GM10847 (cell line): ENCODE results near the gene EN1.

Experiments
- POLR2A ChIP-seq: IDR thresholded peaks from 2 replicates; pipeline ENCODE4 v1.6.1; 2011; ENCODE audit not compliant: insufficient read length; ENCODE audit errors: extremely low read depth

Gene EN1

DNA sequence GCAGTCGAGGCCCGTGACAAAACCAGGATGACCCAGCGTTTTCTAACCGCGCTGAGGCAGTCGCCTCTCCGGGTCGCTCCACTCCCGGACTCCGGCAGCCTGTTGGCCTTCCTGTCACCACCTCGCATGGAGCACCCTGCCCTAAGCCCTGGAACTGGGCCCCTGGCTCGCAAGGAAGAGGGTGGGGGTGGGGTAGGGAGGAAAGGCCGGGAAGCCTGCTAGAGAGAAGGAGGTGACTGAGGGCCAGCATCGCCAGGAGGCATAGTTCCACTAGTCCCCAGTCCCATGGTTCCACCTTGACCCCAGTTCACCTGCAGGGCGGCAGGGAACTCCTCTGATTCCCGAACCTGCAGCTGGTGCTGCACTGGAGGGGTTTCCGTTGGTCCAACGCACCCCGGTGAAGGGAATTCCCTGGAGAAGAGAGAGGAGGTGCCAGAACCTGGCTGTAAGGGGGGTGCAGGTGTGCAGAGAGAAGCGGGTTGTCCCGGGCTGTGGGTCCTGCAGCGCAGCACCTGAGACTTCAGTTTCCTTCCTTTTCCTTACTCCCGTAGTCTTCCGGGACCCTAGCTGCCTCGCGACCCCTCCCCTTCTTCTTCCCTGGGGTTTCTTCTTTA lies 11.8 kb upstream of the EN1 start:
- TF ChIP-seq POLR2A: no peak

DNA sequence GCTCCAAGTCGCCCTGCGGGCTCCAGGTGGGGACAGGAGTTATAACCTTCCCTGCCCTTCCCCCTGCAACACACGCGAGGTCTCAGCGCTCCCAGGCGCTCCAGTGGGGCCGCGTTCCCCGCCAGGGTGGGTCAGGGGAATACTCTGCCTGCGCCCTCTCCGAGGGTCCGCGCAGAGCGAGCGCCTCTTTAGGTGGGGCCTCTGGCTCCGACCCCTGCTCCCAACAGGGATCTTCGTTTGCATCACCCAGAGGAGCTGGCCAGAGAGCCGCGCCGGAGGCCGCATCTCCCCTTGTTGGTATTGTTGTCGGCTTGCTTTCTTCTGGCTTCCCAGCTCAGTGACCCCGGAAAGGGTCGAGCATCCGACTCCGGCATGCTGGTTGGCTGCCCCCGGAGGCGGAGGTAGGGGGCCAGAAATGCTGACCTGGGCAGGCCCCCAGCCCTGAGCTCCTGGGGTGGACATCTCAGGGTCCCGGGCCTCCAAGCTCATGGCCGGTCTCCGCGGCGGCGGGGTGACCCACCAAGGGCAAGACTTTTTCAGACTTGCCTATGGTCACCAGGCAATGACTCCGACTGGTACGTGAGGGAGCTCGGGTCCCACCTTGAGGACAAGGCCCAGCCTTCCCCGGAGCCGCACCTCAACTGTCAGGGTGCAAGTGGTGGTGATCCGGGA lies 11.2 kb upstream of the EN1 start:
- no peak for TF ChIP-seq POLR2A

DNA sequence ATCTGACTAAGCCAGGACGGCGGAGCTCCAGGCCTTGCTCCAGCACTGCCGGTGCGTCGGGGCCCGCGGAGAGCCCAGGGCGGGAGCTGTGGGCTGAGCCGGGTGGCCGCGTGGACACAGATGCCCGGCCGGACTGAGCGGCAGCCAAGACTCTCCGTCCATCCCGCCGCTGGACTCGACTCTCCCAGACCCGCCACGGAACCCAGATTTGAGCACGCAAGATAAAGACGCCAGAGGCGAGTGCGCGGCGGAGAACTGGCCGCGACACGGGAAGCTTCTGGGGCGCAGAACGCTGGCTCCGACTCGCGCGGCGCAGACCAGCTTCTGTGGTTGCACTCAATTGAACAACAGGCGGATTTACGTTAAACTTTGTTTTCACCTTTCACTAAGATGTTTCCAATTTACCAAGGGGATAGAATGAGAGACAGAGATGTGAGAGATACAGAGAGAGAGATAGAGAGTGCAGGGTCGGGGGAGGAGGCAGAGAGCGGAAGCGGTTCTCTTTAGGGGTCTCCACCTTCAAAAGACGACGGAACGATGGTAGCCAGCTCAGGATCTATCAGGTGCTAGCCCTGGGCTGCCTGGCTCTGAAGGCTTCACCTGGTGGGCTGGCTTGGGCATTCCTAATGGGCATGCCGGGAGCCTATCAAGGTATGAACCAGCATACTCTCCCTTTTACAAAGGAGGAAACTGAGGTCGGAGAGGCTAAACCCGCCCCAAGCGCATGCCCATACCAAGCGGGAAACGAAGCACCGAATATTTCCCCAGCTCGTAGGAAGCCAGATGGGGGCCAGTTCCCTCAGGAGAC lies 10.4 kb upstream of the EN1 start:
- TF ChIP-seq POLR2A: no peak

DNA sequence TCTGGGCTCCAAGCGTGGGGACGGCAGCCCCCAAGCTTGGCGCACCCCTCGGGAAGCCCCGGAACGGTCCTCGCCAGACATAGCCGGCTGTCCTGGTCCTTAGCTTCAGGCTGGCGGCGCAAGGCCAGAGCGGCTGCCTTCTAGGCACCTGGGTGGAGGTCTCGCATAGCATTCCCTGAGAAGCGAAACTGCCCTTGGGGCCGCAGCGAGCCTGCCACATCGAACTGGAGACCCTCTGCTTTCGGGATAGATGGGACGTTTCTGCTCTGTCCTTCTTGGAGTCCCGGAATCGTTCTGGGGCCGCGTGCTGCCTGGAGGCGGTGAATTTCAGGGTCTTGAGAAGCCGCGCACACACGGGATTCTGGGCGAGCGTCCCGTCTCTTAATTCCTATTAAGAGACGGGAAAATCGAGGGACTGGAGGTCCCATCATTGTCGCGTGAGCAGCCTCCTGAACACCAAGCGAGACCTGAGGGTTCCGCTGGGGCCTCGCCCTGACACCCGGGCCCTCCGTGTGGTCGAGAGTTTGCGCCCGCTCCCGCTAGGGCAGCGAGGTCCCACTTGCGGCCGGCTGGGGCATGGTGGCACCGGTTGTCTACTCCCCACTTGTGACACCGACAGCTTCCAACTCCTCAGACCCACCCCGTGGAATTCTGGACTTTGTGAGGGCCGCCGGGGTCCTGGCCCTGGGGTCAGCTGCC lies 9.7 kb upstream of the EN1 start:
- TF ChIP-seq POLR2A: no peak

DNA sequence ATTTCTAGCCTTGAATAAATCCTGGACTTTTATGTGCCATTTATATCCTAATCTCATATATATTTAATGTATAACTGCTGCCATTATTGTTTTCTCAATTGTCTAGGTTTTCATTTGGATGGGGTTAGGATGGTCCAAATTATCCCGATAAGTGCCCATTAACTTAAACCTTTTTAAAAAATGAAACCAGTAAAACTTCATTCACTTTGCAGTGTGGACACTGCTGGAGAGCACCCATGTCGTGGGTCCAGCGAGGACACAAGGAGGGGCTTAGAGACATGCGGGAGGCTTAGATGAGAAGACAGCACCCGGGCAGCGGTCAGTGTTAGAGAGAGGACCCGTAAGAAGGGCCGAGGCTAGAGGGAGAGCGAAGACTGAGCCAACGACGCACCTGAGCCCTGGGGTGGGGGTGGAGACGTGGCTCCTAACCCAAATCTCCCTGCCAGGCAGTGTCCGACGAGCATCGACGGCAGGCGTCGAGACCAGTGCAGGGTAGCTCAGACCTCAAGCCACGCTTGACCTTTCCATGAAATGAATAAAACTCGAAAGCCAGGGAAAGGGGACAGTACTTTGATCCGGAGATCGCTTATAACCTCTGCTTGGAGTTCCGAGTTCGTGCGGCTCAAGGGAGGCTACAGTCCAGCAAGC lies 9.0 kb upstream of the EN1 start:
- TF ChIP-seq POLR2A: no peak

DNA sequence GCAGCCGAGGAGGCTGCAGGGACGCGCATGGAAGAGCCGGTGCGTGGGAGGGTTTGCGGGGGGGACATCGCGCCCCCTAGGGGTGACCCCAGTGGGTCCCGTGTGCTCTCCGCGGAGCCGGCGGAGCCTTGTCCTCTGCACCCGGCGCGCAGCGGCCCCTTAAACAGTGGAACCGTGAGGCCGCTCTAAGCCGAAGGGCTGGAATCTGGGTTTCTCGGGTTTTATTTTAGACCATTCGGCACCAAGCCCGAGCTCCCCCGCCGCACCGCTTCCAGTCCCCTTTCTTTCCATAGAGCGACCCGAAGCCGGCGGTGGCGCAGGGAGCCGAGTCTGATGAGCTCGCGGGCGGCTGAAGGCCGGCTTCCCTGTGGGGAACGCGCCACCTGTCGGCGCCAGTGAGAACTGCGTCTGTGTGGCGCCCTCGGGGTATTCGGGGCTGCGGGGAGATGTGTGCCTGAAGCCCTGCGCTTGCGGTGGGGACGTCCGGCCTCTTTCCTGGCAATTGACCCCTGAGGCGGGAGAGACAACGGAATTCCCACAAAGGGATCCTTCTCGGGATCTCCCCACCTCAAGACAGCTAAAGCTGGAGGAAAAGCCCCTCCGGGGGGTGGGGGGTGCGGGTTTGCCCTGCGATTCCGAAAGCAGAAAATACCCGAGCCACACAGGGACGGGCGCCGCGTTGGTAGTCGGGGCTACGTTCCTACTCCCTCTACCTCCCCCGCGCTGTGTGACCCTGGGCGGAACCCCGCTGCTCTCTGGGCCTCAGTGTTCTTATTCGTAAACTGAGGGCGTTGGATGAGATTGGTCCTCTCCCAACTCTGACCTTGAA lies 8.2 kb upstream of the EN1 start:
- TF ChIP-seq POLR2A: no peak

DNA sequence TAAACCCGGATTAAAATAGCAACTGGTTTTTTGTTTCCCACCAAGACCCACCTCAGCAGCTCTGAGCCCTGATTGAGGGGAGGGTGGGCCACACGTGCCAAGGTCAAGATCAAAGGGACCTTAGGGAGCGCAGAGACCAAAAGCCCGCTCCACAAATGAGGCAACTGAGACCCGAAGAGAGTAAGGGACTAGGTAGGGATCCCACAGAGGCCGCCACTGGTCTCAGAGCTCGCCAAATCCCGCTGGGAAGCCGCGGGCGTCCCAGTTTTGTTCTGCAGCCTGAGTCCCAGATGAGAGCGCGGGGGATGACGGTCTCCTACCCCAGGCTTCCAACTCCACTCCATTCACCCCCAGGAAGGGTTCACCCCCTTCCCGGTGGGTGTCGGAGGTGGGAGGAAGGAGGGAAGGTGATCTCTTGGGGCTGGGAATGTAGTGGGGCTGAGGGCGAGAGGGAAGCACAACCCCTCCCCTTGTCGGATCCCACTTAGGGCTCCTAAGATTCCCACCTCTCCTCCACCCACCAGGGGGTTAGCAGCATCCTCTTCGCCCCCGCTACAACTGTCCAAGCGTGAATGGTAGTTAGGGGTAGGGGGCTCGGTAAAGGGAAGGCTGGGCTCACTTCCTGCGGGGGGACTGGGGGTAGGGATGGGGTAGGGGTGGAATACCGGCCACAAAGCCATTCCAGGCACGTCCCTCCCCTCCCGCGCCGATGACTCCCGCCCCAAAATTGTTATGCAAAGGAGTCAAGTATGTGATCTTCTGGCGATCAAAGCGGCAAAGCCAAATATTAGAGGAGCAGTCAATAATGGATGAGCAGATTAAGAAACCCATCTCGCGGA lies 7.3 kb upstream of the EN1 start:
- TF ChIP-seq POLR2A: no peak

DNA sequence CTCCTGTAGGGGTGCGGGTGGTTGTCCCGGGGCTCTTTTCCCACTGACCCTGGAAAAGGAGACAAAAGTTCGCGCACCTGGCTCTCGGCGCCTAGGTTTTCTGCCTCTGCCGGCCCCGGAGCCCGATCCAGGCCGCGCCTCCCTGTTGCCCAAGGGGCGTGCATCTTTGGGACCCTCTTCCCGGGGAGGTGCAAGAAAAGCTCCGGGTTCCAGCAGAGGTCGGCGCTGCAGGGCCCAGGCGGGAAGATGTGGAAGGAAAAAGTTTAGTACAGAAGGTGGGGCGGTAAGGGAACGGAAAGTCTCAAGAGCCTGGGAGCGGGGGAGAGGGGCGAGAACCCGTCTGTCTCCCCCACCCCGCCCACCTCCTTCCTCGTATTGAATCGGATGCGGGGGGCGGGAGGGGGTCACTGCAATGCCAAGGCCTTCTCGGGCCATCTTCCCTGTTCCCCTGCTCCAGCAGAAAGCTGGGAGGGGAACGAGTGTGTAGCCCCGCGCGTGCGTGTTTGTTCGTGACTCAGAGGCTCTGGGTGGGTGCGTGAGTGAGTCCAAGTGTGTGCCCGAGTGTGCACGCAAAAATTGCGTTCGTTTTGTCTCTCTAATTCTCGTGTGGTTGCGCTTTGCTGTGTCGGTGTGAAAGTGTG lies 6.3 kb upstream of the EN1 start:
- TF ChIP-seq POLR2A: no peak

DNA sequence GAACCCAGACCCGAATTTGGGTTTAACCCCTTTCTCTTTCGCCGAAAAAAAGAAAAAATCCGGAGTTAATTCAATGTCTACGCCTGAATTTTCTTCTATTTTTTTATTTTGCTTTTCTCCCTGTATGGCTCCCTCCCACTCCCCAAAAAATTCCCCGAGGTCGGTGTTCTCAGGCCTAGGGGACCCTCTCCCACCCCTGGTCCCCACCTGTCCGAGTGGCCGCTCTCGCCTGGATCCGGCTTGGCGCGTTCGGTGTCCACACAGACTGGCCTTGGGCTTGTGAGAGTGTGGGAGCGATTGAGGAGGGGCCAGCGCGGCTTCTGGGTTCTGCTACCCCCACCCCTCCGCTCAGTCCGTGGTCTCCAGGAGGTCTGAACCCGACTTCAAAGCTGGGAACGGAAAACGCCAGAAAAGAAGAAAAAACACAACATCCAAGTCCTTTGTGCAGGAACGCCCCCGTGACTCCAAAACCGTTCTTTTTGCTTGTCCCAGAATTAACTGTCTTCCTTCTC lies 5.7 kb upstream of the EN1 start:
- no peak for TF ChIP-seq POLR2A

DNA sequence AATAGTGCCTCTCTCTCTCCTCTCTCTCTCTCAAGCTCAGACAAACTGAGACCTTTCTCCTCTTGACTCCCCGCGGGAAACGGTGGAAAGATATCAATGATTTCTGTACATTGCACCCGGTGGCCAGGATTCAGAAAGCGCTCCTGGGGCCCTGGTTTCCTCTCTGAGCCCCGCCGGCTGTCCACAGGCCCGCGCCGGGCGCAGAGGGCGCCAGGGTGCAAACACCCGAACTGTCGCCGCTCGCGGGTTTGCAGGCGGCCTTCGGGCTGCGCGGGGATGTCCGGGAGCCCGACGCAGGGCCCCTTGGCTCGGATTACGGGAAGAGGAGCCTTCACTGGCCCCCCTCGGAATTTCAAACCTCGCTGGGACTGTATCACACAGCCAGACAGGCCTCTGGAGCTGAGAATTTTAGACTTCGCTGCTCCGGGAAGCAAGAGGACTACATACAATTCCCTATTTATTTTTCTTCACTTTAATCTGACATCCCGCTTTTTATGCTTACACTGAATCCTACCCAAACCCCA lies 5.2 kb upstream of the EN1 start:
- TF ChIP-seq POLR2A: no peak

DNA sequence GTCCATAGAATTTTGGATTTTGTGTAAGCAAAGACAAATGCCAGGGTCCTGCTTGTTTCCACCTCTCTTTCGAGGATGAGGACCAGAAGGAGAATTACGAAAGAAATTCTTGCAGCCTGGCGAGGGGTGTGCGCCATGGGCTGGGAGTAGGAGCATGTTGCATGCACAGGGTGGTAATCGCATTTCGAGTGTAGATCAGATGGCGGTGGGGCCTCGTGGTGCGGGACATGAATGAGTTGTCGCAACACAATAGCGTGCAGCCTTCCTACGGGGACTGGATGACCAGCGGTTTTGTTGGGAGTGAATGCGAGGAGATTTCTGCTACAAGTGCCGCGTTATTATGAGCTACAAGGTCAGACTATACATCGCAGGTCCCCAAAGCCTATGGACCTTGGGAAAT lies 4.2 kb upstream of the EN1 start:
- TF ChIP-seq POLR2A: no peak

DNA sequence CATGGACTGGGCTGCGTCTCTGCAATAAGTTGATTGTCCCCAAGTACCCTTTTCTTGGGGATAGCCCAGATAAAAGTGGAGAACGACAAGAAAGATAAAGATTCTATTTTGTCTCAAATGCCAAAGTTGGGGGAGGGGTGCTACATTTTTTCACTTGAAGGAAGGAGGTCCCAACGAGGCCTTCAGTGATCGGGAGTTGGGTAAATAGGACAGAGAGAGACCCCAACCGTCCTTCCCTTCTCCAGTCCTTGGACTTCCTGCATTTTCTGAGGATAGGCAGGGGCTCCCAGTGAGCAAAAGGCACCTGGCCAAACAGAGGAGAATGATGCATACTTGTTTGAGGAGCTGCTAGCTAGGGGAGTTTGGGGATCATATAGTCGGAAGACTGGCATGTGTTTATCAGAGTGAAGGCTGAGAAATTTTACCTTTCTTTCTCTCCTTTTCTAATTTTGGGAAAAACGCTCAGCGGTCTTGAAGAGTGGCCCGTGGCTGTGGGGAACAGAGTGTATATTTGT lies 3.5 kb upstream of the EN1 start:
- no peak for TF ChIP-seq POLR2A

DNA sequence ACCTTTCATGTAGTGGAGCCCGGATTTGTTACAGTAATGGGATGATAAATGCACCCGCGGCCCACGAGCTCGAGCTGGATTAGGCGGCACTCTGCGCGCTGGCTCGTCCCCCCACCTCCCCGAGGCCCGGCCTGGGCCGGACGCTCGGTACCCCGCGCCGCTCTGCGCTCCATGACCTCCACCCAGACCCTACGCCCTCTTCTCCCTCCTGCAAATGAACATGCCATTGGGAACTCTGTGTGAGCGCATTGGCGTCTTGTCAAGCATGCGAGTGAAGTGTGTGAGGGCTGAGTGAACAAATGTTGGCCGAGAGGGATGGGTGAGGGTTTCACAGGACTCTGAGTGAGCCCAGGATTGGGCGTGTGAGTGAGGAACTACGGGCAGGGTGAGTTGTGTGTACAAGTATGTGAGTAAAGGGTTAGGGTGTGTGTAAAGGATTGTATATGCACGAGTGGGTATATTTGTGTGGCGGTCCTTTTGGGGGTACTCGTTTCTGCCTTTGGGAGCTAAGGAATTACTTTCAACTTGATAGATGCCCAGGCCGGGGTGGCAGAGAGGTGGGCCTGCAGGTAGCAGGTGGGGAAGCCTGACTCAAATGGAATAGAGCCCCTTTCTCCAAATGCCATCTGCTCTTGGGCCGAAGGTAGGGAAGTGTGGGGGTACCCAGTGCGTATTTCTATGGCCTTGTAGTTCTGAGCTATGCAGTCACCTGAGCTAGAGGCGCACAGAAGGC lies 2.9 kb upstream of the EN1 start:
- TF ChIP-seq POLR2A: no peak
